Suprapubic skin (tissue), 4 donors: ENCODE measurements around the gene AGPS. TPM values are rescaled to one million over a fixed set of nuclear protein-coding genes. Genes with fewer than 3 reads are reported as not detected.

Experiments
- DNase-seq, 2 donors: peaks; one replicate each; pipeline ENCODE4 v3.0.0-alpha.2; 2019; ENCODE audit warnings: low spot score in 2 of 2
- H3K27ac ChIP-seq: fragments of 200-600 bp; sonication (generic); one replicate; pipeline ENCODE4 v1.5.1; 2019
- H3K27me3 ChIP-seq: fragments of 200-600 bp; sonication (generic); one replicate; pipeline ENCODE4 v1.5.1; 2019
- H3K36me3 ChIP-seq: fragments of 200-600 bp; sonication (generic); one replicate; pipeline ENCODE4 v1.5.1; 2019
- H3K4me1 ChIP-seq: fragments of 200-600 bp; sonication (generic); one replicate; pipeline ENCODE4 v1.5.1; 2019
- H3K4me3 ChIP-seq: fragments of 200-600 bp; sonication (generic); one replicate; pipeline ENCODE4 v1.5.1; 2019; ENCODE audit warnings: mild to moderate bottlenecking
- H3K9me3 ChIP-seq: fragments of 200-600 bp; sonication (generic); one replicate; pipeline ENCODE4 v1.5.1; 2019
- CTCF ChIP-seq, 2 donors: fragments of 200-600 bp in 1 of 2; fragments of 450-650 bp in 1 of 2; sonication (generic) in 1 of 2; IDR thresholded peaks; one replicate each; pipeline ENCODE4 v1.5.1; 2016 to 2019; ENCODE audit warnings: antibody characterized with exemption in 2 of 2, mild to moderate bottlenecking in 1 of 2, moderate library complexity in 1 of 2
- EP300 ChIP-seq: sonication (generic); formaldehyde crosslinking; IDR thresholded peaks from one replicate; pipeline ENCODE4 v1.6.1; 2017; ENCODE audit warnings: antibody characterized with exemption
- POLR2A ChIP-seq, 2 donors: fragments of 450-650 bp; IDR thresholded peaks; one replicate each; pipeline ENCODE4 v1.6.1; 2017; ENCODE audit warnings: antibody characterized with exemption in 2 of 2, mild to moderate bottlenecking in 2 of 2, moderate library complexity in 2 of 2
- POLR2AphosphoS5 ChIP-seq, 3 donors: sonication (generic); formaldehyde crosslinking; IDR thresholded peaks; one replicate each; pipeline ENCODE4 v1.6.1; 2017; ENCODE audit warnings: antibody characterized with exemption in 3 of 3
- WGBS: methylation state at CpG from one replicate; pipeline ENCODE4 v1.1.5; 2018; 5-methylcytosine and 5-hydroxymethylcytosine counted together
- total RNA-seq, 4 donors: library from RNA; depleted of rRNA; stranded (reverse); fragments of >200 nt; gene quantifications; one replicate each; pipeline ENCODE4 v1.1.0, GENCODE V29; 2016

The AGPS gene
- total RNA-seq, 4 donors from 2014 or later: 10.9 to 19.4 (median 13.9) TPM

- Histone ChIP-seq H3K9me3 (no peaks in the 10 kb centered on the region), H3K36me3 (no peaks in the 10 kb centered on the region), H3K4me3 (no peak overlapping the region), H3K4me1 (peaks cover 29% of the 10 kb centered on the region), H3K27ac (peak overlapping the region; percentile 60), H3K27me3 (no peaks in the 10 kb centered on the region)
- DNase-seq: no peak
- WGBS: 80% methylated on average over 10 of the region's 10 CpGs
- TF ChIP-seq POLR2A (IDR thresholded peaks at IDR 0.05): no peak
- no peak for TF ChIP-seq POLR2AphosphoS5 (IDR thresholded peaks at IDR 0.05)
- no peak for TF ChIP-seq EP300
- TF ChIP-seq CTCF (IDR thresholded peaks at IDR 0.05): no peak
Observed at GRCh38 chr2:177396703-177397460, 4.3 kb downstream of the AGPS start.

- H3K27ac ChIP-seq: peak overlapping the region; percentile 60
- no peaks in the 10 kb centered on the region for H3K9me3 ChIP-seq
- H3K4me3 ChIP-seq: no peak overlapping the region
- TF ChIP-seq POLR2A (IDR thresholded peaks at IDR 0.05) (no peak), CTCF (IDR thresholded peaks at IDR 0.05) (no peak), POLR2AphosphoS5 (IDR thresholded peaks at IDR 0.05) (no peak), EP300 (no peak)
- H3K36me3 ChIP-seq: no peaks in the 10 kb centered on the region
- no peaks in the 10 kb centered on the region for H3K27me3 ChIP-seq
- H3K4me1 ChIP-seq: peaks cover 23% of the 10 kb centered on the region
- WGBS: 56% methylated on average over 12 of the region's 12 CpGs
- no peak for DNase-seq
Observed at GRCh38 chr2:177397481-177398289, 5.1 kb downstream of the AGPS start.

- DNase-seq: no peak
- no peak overlapping the region for H3K4me3 ChIP-seq
- no peaks in the 10 kb centered on the region for H3K36me3 ChIP-seq
- peaks cover 22% of the 10 kb centered on the region for H3K4me1 ChIP-seq
- TF ChIP-seq POLR2AphosphoS5 (IDR thresholded peaks at IDR 0.05): no peak
- TF ChIP-seq POLR2A (IDR thresholded peaks at IDR 0.05): no peak
- TF ChIP-seq CTCF (IDR thresholded peaks at IDR 0.05): no peak
- no peak for TF ChIP-seq EP300
- no peaks in the 10 kb centered on the region for H3K27me3 ChIP-seq
- peak overlapping the region; percentile 60 for H3K27ac ChIP-seq
- WGBS: 79% methylated on average over 1 of the region's 1 CpG
- H3K9me3 ChIP-seq: no peaks in the 10 kb centered on the region
Observed at GRCh38 chr2:177398290-177398683, 5.7 kb downstream of the AGPS start.

GRCh38 chr2:177398791-177399190 lies 6.2 kb downstream of the AGPS start:
- no peaks in the 10 kb centered on the region for H3K9me3 ChIP-seq
- WGBS: 80% methylated on average over 1 of the region's 1 CpG
- no peak overlapping the region for H3K4me3 ChIP-seq
- peaks cover 20% of the 10 kb centered on the region for H3K4me1 ChIP-seq
- H3K27me3 ChIP-seq: no peaks in the 10 kb centered on the region
- TF ChIP-seq POLR2A (IDR thresholded peaks at IDR 0.05): no peak
- TF ChIP-seq EP300: no peak
- TF ChIP-seq POLR2AphosphoS5 (IDR thresholded peaks at IDR 0.05): no peak
- TF ChIP-seq CTCF (IDR thresholded peaks at IDR 0.05): no peak
- no peak overlapping the region for H3K27ac ChIP-seq
- DNase-seq: no peak
- no peaks in the 10 kb centered on the region for H3K36me3 ChIP-seq

- H3K9me3 ChIP-seq: no peaks in the 10 kb centered on the region
- peaks cover 20% of the 10 kb centered on the region for H3K4me1 ChIP-seq
- H3K36me3 ChIP-seq: no peaks in the 10 kb centered on the region
- no peaks in the 10 kb centered on the region for H3K27me3 ChIP-seq
- no peak overlapping the region for H3K4me3 ChIP-seq
- no peak overlapping the region for H3K27ac ChIP-seq
- WGBS: 86% methylated on average over 1 of the region's 1 CpG
- no peak for DNase-seq
- no peak for TF ChIP-seq CTCF (IDR thresholded peaks at IDR 0.05)
- TF ChIP-seq POLR2AphosphoS5 (IDR thresholded peaks at IDR 0.05): no peak
- no peak for TF ChIP-seq EP300
- no peak for TF ChIP-seq POLR2A (IDR thresholded peaks at IDR 0.05)
Observed at GRCh38 chr2:177399376-177399775, 6.8 kb downstream of the AGPS start.
